AG08395 (cell line): ENCODE measurements around the gene SCARB1.

Experiments used
- DNase-seq: peaks from one replicate; pipeline ENCODE4 v3.0.0; 2012; ENCODE audit warnings: mixed read lengths, low spot score

Gene SCARB1

GRCh38 chr12:124730455-124730932 is 133.2 kb downstream of the SCARB1 start:
- no peak for DNase-seq

- no peak for DNase-seq
Measured at GRCh38 chr12:124727922-124728321, 135.7 kb downstream of the SCARB1 start.

GRCh38 chr12:124727264-124727800 is 136.3 kb downstream of the SCARB1 start:
- peak; percentile 85 for DNase-seq
